HepG2 (cell line): Measurements from ENCODE around the gene ZKSCAN8. TPM values are rescaled to one million over a fixed set of nuclear protein-coding genes. Genes with fewer than 3 reads are reported as not detected.

Source experiments
- ATAC-seq: fragments of 200-7000 bp; cut with Tn5 transposase; 3 replicates; pipeline ENCODE4 v1.9.1; 2020; ENCODE audit warnings: mild to moderate bottlenecking, moderate library complexity
- BruUV-seq: library from RNA; stranded (reverse); fragments of 400-500 nt; replicated peaks from 2 replicates; lab custom pipeline; 2021; lab: Mats Ljungman, UMichigan
- CTCF ChIA-PET: fragments of 300-600 bp; formaldehyde crosslinking; extraction: SDS; loops from one replicate; lab custom pipeline; 2021; ENCODE audit warnings: low total read pairs, inconsistent platforms, low intra/inter-chr PET ratio; lab: Yijun Ruan, JAX
- POLR2A ChIA-PET: fragments of 350-600 bp; sonication (Branson Sonifier 250); formaldehyde crosslinking; loops from one replicate; lab custom pipeline; 2020; ENCODE audit warnings: antibody characterized with exemption, inconsistent platforms; lab: Yijun Ruan, JAX
- DNase-seq: peaks from one replicate; pipeline ENCODE4 v3.0.0-alpha.2; 2015; ENCODE audit warnings: low spot score
- FAIRE-seq: peaks from 3 replicates; lab custom pipeline; 2011; peaks lifted over from hg19 to GRCh38; lab: Jason Lieb, UNC
- H2AFZ ChIP-seq: one replicate; pipeline ENCODE4 v1.6.1; 2011; ENCODE audit warnings: low read length, inconsistent platforms
- H3K27ac ChIP-seq: fragments of 300-600 bp; 3 replicates; pipeline ENCODE4 v1.8.0; 2011; ENCODE audit warnings: mixed run types, mild to moderate bottlenecking, mixed read lengths, low read length, inconsistent platforms; ENCODE audit not compliant: insufficient read depth; ENCODE audit errors: extremely low read length
- H3K27me3 ChIP-seq, 2 experiments: fragments of 200-600 bp in 1 of 2; 2 replicates in 1 of 2; 3 replicates in 1 of 2; pipeline versions ENCODE4 v1.6.0 to v1.8.0; 2011; ENCODE audit warnings: low read length in 2 of 2, mild to moderate bottlenecking in 2 of 2, moderate library complexity in 2 of 2, inconsistent platforms in 1 of 2; ENCODE audit not compliant: insufficient read depth in 2 of 2, control insufficient read depth in 1 of 2
- H3K36me3 ChIP-seq, 2 experiments: fragments of 200-600 bp in 1 of 2; replicated peaks in 1 of 2; 2 replicates in 1 of 2; 3 replicates in 1 of 2; pipeline versions ENCODE4 v1.5.1 to v1.8.0; 2011; ENCODE audit warnings: low read length in 2 of 2, inconsistent platforms in 1 of 2; ENCODE audit not compliant: insufficient read depth in 2 of 2, control insufficient read depth in 1 of 2
- H3K4me1 ChIP-seq: 2 replicates; pipeline ENCODE4 v1.5.1; 2012; ENCODE audit warnings: low read length, inconsistent platforms; ENCODE audit not compliant: insufficient read depth
- H3K4me2 ChIP-seq: 2 replicates; pipeline ENCODE4 v1.6.0; 2011; ENCODE audit warnings: low read depth, low read length, inconsistent platforms
- H3K4me3 ChIP-seq, 3 experiments: fragments of 200-600 bp in 1 of 3; sonication (generic), shearing (Covaris generic) in 1 of 3; replicated peaks in 1 of 3; 2 replicates each; pipeline ENCODE4 v1.5.1; 2011 to 2016; ENCODE audit warnings: low read length in 3 of 3, inconsistent platforms in 2 of 3, low read depth in 2 of 3, mild to moderate bottlenecking in 2 of 3, control low read depth in 1 of 3, mixed read lengths in 1 of 3; ENCODE audit not compliant: insufficient read depth in 1 of 3
- H3K79me2 ChIP-seq: one replicate; pipeline ENCODE4 v1.6.1; 2011; ENCODE audit warnings: low read length, inconsistent platforms; ENCODE audit not compliant: insufficient read depth
- H3K9ac ChIP-seq: 2 replicates; pipeline ENCODE4 v1.6.0; 2011; ENCODE audit warnings: mild to moderate bottlenecking, low read depth, low read length, inconsistent platforms; ENCODE audit not compliant: insufficient read depth
- H3K9me3 ChIP-seq: 2 replicates; pipeline ENCODE4 v1.5.1; 2012; ENCODE audit warnings: mild to moderate bottlenecking, low read length
- H4K20me1 ChIP-seq: 2 replicates; pipeline ENCODE4 v1.6.0; 2011; ENCODE audit warnings: inconsistent platforms, mild to moderate bottlenecking, low read length, moderate library complexity; ENCODE audit not compliant: insufficient read depth
- AHDC1 ChIP-seq: sonication (generic); formaldehyde crosslinking; IDR thresholded peaks from 2 replicates; pipeline ENCODE4 v1.5.1; 2020; ENCODE audit warnings: mild to moderate bottlenecking, missing genetic modification reagents, borderline replicate concordance
- EZH2 ChIP-seq: conservative IDR thresholded peaks from 2 replicates; pipeline ENCODE4 v1.6.1; 2012; ENCODE audit warnings: mild to moderate bottlenecking, low read depth, low read length, moderate library complexity
- MAFF ChIP-seq: IDR thresholded peaks from 2 replicates; pipeline ENCODE4 v1.6.1; 2011; ENCODE audit warnings: low read depth, low read length, improper control_type of control experiment
- MAFK ChIP-seq, 2 experiments: IDR thresholded peaks in 1 of 2; conservative IDR thresholded peaks in 1 of 2; 2 replicates each; pipeline ENCODE4 v1.6.1; 2011; ENCODE audit warnings: improper control_type of control experiment in 2 of 2, low read length in 2 of 2
- WGBS: methylation state at CpG from one replicate; pipeline ENCODE4 v1.1.6; 2017; ENCODE audit warnings: low lambda C conversion rate; 5-methylcytosine and 5-hydroxymethylcytosine counted together
- in situ Hi-C: cut with HindIII; loops from 2 replicates; pipeline ENCODE4 v1.10.0; 2017; ENCODE audit warnings: low pct_unique_long_range_greater_than_20kb; ENCODE audit not compliant: extremely low pct_ligation_motif_present
- intact Hi-C: fragments of 100-400 bp; cut with micrococcal nuclease; formaldehyde crosslinking; loops from one replicate; pipeline ENCODE4 v1.10.0; 2022; ENCODE audit not compliant: unreplicated experiment
- polyA plus RNA-seq, 8 experiments: library from polyadenylated mRNA; depleted of rRNA in 3 of 8; stranded (reverse) in 7 of 8; unstranded in 1 of 8; fragments of >200 nt; fragmentation: Illumina TruSeq in 4 of 8; extraction: Trizol in 4 of 8; gene quantifications; 2 replicates each; pipeline versions ENCODE4 v1.2.1 to v1.2.3, GENCODE V29; 2011 to 2016; ENCODE audit warnings: low read depth in 4 of 8, missing spikeins in 1 of 8, mixed read lengths in 1 of 8; ENCODE audit not compliant: insufficient read depth in 1 of 8
- total RNA-seq, 5 experiments: library from RNA; depleted of rRNA; stranded (reverse); fragments of >200 nt; fragmentation: Illumina TruSeq; extraction: Trizol; gene quantifications; 2 replicates each; pipeline ENCODE4 v1.2.3, GENCODE V29; 2016; ENCODE audit warnings: low read depth in 1 of 5

The ZKSCAN8 gene
- total and polyA plus RNA-seq, 2 of the 13 experiments (the other 11 are each of a cell fraction or from before 2014, with no cell fraction given) = 12.4 to 20.9 TPM

DNA sequence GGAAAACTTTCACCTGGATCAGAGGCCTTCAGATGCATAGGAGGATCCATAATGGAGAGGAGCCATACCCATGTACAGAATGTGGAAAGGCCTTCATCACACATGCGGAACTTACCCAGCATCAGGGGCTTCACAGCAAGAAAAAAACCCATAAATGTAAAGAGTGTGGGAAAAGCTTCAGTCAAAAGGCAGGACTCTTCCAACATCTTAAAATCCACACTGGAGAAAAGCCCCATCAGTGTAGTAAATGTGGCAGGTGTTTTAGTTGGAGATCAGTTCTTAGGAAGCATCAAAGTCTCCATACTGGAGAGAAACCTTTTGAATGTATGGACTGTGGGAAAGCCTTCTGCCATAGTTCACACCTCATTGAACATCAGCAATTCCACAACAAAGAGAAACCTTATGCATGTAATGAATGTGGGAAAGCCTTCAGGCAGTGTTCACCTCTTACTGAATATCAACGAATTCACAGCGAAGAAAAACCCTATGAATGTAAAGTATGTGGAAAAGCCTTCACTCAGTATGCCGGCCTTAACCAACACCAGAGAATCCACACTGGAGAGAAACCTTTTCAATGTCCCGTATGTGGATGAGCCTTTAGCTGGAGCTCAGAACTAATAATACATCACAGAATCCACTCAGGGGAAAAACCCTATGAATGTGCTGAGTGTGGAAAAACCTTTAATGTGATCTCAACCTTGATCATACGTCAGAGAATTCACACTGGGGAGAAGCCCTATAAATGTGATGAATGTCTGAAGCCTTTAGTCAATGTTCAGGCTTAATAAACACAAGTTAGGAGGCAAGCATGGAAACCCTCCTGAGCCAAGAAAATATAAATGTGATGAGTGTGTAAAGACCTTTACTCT, 46.7 kb downstream of the ZKSCAN8 start:
- Histone ChIP-seq H3K4me3 (no peak overlapping the region), H3K79me2 (no peaks in the 10 kb centered on the region), H3K4me1 (no peaks in the 10 kb centered on the region), H3K4me2 (no peak overlapping the region)
- POLR2A ChIA-PET = no interaction called here
- peak; percentile 21 for FAIRE-seq
- TF ChIP-seq MAFK (conservative IDR thresholded peaks at IDR 0.05 in 1 of 2, IDR thresholded peaks at IDR 0.05 in 1 of 2; ENCODE audit: low read length in 2 of 2) (peak; percentile 33 to 65), MAFF (peak; percentile 31; the same call in 1 of the 2 replicates), AHDC1 (CRISPR knock-in tag) (no peak), EZH2 (peak; percentile 6; the same call in 1 of the 2 replicates)
- TF ChIP-seq, all 625 proteins: peak for 3
- CTCF ChIA-PET = no interaction called here
- no peak overlapping the region for H2AFZ ChIP-seq
- H3K9ac ChIP-seq = no peak overlapping the region
- no peaks in the 10 kb centered on the region for H4K20me1 ChIP-seq
- no peak overlapping the region for H3K27ac ChIP-seq
- 31% methylated on average over 6 of the region's 6 CpGs for WGBS
- intact Hi-C loops (no loop called here), in situ Hi-C loops (no loop called here)
- no TSS peak for BruUV-seq
- no peaks in the 10 kb centered on the region for H3K9me3 ChIP-seq
- peaks cover 0 to 15% of the 10 kb centered on the region in 2 experiments; a peak in 2 of 5 replicates for H3K27me3 ChIP-seq
- DNase-seq = no peak
- no peak for ATAC-seq
- no peaks in the 10 kb centered on the region for H3K36me3 ChIP-seq
